ENCODE results near the gene SGMS1.

- TF ChIP-seq CTCF (IDR thresholded peaks at IDR 0.05; ENCODE audit: low read depth, low read length) = no peak
- 0 out of 2 replicates have a peak, but pooled peaks have one; percentile 5 for TF ChIP-seq EZH2phosphoT487 (IDR thresholded peaks at IDR 0.05; ENCODE audit: low read depth)
These were observed 83.0 kb downstream of the SGMS1 start for GRCh38 chr10:50540826-50541122.
